HFFc6 (cell line): Measurements from ENCODE around the gene SSTR4. TPM values are rescaled to one million over a fixed set of nuclear protein-coding genes. Genes with fewer than 3 reads are reported as not detected.

Source experiments
- DNase-seq: peaks from one replicate; pipeline ENCODE4 v3.0.0-alpha.2; 2018
- H3K27ac Mint-ChIP-seq: 2 replicates; pipeline ENCODE4 v1.8.0; 2020; ENCODE audit warnings: mild to moderate bottlenecking, mixed read lengths
- H3K27me3 Mint-ChIP-seq: 2 replicates; pipeline ENCODE4 v1.8.0; 2021; ENCODE audit warnings: mild to moderate bottlenecking, moderate library complexity, mixed read lengths; ENCODE audit not compliant: insufficient read depth
- H3K36me3 Mint-ChIP-seq: 2 replicates; pipeline ENCODE4 v1.8.0; 2021; ENCODE audit warnings: low read depth, mixed read lengths
- H3K4me1 Mint-ChIP-seq: 2 replicates; pipeline ENCODE4 v1.8.0; 2020; ENCODE audit warnings: low read depth, mixed read lengths
- H3K4me3 Mint-ChIP-seq: 2 replicates; pipeline ENCODE4 v1.8.0; 2020; ENCODE audit warnings: mild to moderate bottlenecking, moderate library complexity, mixed read lengths
- H3K9me3 Mint-ChIP-seq: 2 replicates; pipeline ENCODE4 v1.8.0; 2020; ENCODE audit warnings: mild to moderate bottlenecking, mixed read lengths
- total RNA-seq, 6 experiments: library from RNA; stranded (reverse); fragmentation: NEBNext Ultra II Directional; extraction: Animal tissue kit (Norgen Biotek cat#: 25700); gene quantifications; 2 replicates in 1 of 6; 3 replicates in 5 of 6; pipeline ENCODE4 v1.2.3, GENCODE V29; 2021
- TF ChIP-seq, protein P1 (sequence below): fragments of 200-600 bp; sonication (generic); IDR thresholded peaks from 2 replicates; pipeline ENCODE4 v1.5.0; 2021; ENCODE audit warnings: antibody characterized with exemption, mild to moderate bottlenecking

The SSTR4 gene
- total RNA-seq, 6 experiments from 2014 or later: not detected

DNA sequence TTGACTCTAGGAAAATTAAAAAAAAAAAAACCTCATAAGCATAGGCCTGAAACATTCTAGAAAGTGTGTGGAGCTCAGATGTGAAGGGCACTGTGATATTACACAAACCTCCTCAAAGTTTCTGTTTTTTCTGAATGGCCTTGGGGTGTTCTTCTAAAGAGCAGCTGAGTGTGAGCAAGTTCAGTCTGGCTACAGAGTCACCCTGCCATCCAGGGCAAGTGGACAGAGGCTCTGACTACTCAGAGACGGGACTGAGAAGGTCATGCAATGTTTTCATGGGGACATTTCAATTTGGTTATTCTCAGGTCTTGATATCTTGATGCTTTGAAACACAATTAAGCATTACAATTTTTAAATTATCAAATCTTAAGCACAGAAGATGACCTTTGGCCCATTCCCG is 36.6 kb upstream of the SSTR4 start:
- Mint-ChIP-seq H3K4me1 (no peaks in the 10 kb centered on the region; the same call in 1 of the 2 replicates), H3K27ac (no peak overlapping the region), H3K9me3 (no peaks in the 10 kb centered on the region; the same call in 1 of the 2 replicates), H3K27me3 (peaks cover 5% of the 10 kb centered on the region), H3K36me3 (no peaks in the 10 kb centered on the region), H3K4me3 (no peak overlapping the region)
- no peak for DNase-seq
- TF ChIP-seq, protein P1, sequence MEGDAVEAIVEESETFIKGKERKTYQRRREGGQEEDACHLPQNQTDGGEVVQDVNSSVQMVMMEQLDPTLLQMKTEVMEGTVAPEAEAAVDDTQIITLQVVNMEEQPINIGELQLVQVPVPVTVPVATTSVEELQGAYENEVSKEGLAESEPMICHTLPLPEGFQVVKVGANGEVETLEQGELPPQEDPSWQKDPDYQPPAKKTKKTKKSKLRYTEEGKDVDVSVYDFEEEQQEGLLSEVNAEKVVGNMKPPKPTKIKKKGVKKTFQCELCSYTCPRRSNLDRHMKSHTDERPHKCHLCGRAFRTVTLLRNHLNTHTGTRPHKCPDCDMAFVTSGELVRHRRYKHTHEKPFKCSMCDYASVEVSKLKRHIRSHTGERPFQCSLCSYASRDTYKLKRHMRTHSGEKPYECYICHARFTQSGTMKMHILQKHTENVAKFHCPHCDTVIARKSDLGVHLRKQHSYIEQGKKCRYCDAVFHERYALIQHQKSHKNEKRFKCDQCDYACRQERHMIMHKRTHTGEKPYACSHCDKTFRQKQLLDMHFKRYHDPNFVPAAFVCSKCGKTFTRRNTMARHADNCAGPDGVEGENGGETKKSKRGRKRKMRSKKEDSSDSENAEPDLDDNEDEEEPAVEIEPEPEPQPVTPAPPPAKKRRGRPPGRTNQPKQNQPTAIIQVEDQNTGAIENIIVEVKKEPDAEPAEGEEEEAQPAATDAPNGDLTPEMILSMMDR: no peak

DNA sequence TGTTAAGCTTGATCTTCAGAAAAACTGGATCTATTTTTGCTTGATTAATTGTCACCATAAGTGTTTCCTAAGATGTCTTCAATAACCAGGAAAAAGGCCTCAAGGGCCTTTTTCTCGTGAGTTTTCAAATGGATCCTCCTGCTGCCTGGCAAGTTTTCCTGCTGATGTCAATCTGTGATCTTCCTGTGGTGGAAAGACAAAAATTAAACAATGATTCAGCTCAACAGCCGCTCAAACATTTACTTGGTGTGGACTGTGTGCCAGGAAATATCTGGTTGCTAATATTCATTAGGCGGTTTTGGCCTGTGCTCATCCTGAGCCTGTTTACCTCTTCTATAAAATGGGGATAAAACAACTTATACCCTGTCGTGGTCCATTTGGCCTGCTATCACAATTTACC is 35.4 kb upstream of the SSTR4 start:
- Mint-ChIP-seq H3K9me3 (no peaks in the 10 kb centered on the region; the same call in 1 of the 2 replicates), H3K36me3 (no peaks in the 10 kb centered on the region), H3K4me3 (no peak overlapping the region), H3K4me1 (no peaks in the 10 kb centered on the region; the same call in 1 of the 2 replicates), H3K27ac (no peak overlapping the region), H3K27me3 (peaks cover 5% of the 10 kb centered on the region)
- DNase-seq: peak; percentile 22
- TF ChIP-seq, protein P1: no peak

DNA sequence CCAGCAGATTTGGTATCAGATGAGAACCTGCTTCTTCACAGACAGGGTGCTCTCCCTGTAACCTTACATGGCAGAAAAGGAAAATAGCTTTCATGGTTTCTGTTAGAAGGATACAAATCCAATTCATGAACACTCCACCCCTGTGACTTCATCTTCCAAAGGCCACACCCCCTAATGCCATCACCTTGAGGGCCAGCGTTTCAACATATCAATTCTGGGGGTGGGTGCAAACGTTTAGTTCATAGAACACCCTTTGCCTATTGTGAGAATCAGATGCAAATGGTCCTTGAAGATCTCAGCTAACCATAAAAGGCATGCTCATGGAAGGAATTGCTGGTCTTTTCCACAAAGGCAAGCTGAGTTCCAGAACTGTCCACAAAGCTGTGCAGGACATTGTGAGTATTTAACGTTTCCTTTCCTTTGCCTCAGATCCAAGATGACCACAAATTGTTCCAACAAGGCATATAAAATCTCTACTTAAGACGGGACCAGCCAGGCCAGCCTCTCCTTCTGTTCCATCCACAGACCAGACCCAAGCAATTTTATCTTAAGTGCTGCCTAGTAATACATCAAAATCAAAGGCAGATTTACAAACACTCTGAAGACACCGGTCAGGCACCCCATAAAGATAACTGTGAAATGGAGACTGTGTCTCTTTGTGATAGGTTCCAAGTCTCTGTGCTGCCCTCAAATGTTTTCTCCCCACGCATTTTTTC is 34.7 kb upstream of the SSTR4 start:
- Mint-ChIP-seq H3K4me3 (no peak overlapping the region), H3K4me1 (no peaks in the 10 kb centered on the region; the same call in 1 of the 2 replicates), H3K27ac (no peak overlapping the region), H3K9me3 (no peaks in the 10 kb centered on the region; the same call in 1 of the 2 replicates), H3K36me3 (no peaks in the 10 kb centered on the region), H3K27me3 (peaks cover 5% of the 10 kb centered on the region)
- TF ChIP-seq, protein P1: no peak
- no peak for DNase-seq

DNA sequence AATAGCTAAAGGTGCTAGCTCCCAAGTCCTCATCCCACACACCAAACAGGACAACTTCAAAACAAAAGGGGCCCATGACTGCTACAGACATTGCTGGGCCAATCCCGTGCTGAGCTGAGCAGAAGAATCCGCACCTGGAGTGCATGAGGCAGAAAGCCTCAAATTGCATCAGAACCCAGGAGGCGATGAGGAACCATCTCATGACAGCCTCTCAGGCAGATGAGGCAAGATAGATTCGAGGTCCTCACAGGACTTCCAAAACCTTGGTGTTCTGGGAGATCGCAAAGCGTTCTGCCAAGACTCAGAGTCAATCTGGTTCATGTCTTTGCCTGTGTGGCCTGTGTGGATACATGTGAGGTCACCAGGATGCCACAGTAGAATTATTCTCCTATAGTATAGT is 32.8 kb upstream of the SSTR4 start:
- TF ChIP-seq, protein P1: no peak
- peaks cover 3% of the 10 kb centered on the region; the same call in 1 of the 2 replicates for H3K9me3 Mint-ChIP-seq
- no peak for DNase-seq
- peaks cover 5% of the 10 kb centered on the region for H3K27me3 Mint-ChIP-seq
- no peaks in the 10 kb centered on the region; the same call in 1 of the 2 replicates for H3K4me1 Mint-ChIP-seq
- H3K36me3 Mint-ChIP-seq: no peaks in the 10 kb centered on the region
- no peak overlapping the region for H3K4me3 Mint-ChIP-seq
- no peak overlapping the region for H3K27ac Mint-ChIP-seq

DNA sequence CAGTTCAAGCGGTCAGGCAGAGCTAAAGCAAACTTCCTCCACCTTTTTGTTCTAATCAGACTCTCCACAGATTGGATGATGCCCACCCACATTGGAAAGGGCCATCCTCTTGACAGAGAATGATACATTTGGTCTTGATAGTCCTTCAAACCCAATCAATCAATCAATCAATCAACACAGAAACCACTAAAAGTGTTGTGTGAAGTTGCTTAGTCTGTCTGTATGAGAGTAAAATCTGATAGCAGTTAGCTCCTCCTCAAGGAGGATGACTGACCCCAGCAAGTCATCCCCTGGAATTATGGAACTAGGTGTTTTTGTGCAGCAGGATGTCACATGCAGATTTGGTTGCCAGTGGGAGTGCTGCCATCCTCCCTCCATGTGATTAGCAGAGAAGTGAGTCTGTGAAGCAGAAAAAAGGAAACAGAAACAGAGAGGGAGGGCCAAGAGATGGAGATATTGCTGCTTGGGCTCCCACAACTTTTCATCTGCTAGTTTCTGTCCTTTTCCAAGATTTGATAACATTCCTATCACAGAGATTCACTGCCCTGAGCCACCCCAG is 32.0 kb upstream of the SSTR4 start:
- no peak for DNase-seq
- H3K36me3 Mint-ChIP-seq: no peaks in the 10 kb centered on the region
- no peaks in the 10 kb centered on the region; the same call in 1 of the 2 replicates for H3K4me1 Mint-ChIP-seq
- H3K27me3 Mint-ChIP-seq: peaks cover 5% of the 10 kb centered on the region
- TF ChIP-seq, protein P1: no peak
- no peak overlapping the region for H3K27ac Mint-ChIP-seq
- no peak overlapping the region for H3K4me3 Mint-ChIP-seq
- H3K9me3 Mint-ChIP-seq: peaks cover 3% of the 10 kb centered on the region; the same call in 1 of the 2 replicates
